Measurements from ENCODE around the gene FBXO41. TPM values are rescaled to one million over a fixed set of nuclear protein-coding genes. Genes with fewer than 3 reads are reported as not detected.

Gene FBXO41
- total and polyA plus RNA-seq, 10 of the 15 experiments (the other 5 are each of a cell fraction or from before 2014, with no cell fraction given), result 1.9 to 38.9 (median 11.3) TPM

- no peak for TF ChIP-seq PRDM15 (CRISPR knock-in tag; IDR thresholded peaks at IDR 0.05)
- TF ChIP-seq, protein P1, sequence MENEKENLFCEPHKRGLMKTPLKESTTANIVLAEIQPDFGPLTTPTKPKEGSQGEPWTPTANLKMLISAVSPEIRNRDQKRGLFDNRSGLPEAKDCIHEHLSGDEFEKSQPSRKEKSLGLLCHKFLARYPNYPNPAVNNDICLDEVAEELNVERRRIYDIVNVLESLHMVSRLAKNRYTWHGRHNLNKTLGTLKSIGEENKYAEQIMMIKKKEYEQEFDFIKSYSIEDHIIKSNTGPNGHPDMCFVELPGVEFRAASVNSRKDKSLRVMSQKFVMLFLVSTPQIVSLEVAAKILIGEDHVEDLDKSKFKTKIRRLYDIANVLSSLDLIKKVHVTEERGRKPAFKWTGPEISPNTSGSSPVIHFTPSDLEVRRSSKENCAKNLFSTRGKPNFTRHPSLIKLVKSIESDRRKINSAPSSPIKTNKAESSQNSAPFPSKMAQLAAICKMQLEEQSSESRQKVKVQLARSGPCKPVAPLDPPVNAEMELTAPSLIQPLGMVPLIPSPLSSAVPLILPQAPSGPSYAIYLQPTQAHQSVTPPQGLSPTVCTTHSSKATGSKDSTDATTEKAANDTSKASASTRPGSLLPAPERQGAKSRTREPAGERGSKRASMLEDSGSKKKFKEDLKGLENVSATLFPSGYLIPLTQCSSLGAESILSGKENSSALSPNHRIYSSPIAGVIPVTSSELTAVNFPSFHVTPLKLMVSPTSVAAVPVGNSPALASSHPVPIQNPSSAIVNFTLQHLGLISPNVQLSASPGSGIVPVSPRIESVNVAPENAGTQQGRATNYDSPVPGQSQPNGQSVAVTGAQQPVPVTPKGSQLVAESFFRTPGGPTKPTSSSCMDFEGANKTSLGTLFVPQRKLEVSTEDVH (IDR thresholded peaks at IDR 0.05; ENCODE audit: low read depth, partially characterized antibody), result no peak
- 0 out of 2 replicates have a peak, but pooled peaks have one; percentile 37 for TF ChIP-seq MAX (IDR thresholded peaks at IDR 0.05; ENCODE audit: low read depth, low read length)
- TF ChIP-seq RELA (IDR thresholded peaks at IDR 0.05; ENCODE audit: borderline replicate concordance, partially characterized antibody), result peak; percentile 58
- TF ChIP-seq IKZF1 (conservative IDR thresholded peaks at IDR 0.05), result peak; percentile 25; the same call in 1 of the 2 replicates
- no peak for TF ChIP-seq YBX1 (IDR thresholded peaks at IDR 0.05)
- TF ChIP-seq ATF7 (IDR thresholded peaks at IDR 0.05; ENCODE audit: low read depth), result no peak
- no peak for TF ChIP-seq ZZZ3 (IDR thresholded peaks at IDR 0.05; ENCODE audit: control insufficient read depth, insufficient read length, low read depth)
- TF ChIP-seq FOXM1 (IDR thresholded peaks at IDR 0.05; ENCODE audit: low read depth, low read length), result no peak
- TF ChIP-seq CREB1 (IDR thresholded peaks at IDR 0.05; ENCODE audit: low read depth), result peak; percentile 97
- TF ChIP-seq, protein P2, sequence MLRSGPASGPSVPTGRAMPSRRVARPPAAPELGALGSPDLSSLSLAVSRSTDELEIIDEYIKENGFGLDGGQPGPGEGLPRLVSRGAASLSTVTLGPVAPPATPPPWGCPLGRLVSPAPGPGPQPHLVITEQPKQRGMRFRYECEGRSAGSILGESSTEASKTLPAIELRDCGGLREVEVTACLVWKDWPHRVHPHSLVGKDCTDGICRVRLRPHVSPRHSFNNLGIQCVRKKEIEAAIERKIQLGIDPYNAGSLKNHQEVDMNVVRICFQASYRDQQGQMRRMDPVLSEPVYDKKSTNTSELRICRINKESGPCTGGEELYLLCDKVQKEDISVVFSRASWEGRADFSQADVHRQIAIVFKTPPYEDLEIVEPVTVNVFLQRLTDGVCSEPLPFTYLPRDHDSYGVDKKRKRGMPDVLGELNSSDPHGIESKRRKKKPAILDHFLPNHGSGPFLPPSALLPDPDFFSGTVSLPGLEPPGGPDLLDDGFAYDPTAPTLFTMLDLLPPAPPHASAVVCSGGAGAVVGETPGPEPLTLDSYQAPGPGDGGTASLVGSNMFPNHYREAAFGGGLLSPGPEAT (IDR thresholded peaks at IDR 0.05; ENCODE audit: low read depth), result no peak
- TF ChIP-seq POU2F2 (IDR thresholded peaks at IDR 0.05; ENCODE audit: borderline replicate concordance, low read depth, low read length), result no peak
- no peak for TF ChIP-seq NR2C2 (IDR thresholded peaks at IDR 0.05; ENCODE audit: borderline replicate concordance, control insufficient read depth, insufficient read length, low read depth)
- no peak for TF ChIP-seq MYB (IDR thresholded peaks at IDR 0.05; ENCODE audit: borderline replicate concordance, low read depth, low read length)
- TF ChIP-seq NFYB (IDR thresholded peaks at IDR 0.05; ENCODE audit: insufficient read depth, low read depth, low read length), result no peak
- TF ChIP-seq, protein P3, sequence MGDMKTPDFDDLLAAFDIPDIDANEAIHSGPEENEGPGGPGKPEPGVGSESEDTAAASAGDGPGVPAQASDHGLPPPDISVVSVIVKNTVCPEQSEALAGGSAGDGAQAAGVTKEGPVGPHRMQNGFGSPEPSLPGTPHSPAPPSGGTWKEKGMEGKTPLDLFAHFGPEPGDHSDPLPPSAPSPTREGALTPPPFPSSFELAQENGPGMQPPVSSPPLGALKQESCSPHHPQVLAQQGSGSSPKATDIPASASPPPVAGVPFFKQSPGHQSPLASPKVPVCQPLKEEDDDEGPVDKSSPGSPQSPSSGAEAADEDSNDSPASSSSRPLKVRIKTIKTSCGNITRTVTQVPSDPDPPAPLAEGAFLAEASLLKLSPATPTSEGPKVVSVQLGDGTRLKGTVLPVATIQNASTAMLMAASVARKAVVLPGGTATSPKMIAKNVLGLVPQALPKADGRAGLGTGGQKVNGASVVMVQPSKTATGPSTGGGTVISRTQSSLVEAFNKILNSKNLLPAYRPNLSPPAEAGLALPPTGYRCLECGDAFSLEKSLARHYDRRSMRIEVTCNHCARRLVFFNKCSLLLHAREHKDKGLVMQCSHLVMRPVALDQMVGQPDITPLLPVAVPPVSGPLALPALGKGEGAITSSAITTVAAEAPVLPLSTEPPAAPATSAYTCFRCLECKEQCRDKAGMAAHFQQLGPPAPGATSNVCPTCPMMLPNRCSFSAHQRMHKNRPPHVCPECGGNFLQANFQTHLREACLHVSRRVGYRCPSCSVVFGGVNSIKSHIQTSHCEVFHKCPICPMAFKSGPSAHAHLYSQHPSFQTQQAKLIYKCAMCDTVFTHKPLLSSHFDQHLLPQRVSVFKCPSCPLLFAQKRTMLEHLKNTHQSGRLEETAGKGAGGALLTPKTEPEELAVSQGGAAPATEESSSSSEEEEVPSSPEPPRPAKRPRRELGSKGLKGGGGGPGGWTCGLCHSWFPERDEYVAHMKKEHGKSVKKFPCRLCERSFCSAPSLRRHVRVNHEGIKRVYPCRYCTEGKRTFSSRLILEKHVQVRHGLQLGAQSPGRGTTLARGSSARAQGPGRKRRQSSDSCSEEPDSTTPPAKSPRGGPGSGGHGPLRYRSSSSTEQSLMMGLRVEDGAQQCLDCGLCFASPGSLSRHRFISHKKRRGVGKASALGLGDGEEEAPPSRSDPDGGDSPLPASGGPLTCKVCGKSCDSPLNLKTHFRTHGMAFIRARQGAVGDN (IDR thresholded peaks at IDR 0.05), result no peak
These were observed 9.4 kb upstream of the FBXO41 start, which contains the start of gene EGR4 (continued) for GRCh38 chr2:73293534-73294171.

All from GM12878 (cell line).